CD14-positive monocyte (primary cell): ENCODE data around the gene CFAP74. TPM values are rescaled to one million over a fixed set of nuclear protein-coding genes. Genes with fewer than 3 reads are reported as not detected.

Experiments
- DNase-seq, 3 donors: peaks; one replicate each; pipeline ENCODE4 v3.0.0-alpha.2; 2011 to 2022
- H2AFZ ChIP-seq: 2 replicates; pipeline ENCODE4 v1.6.0; 2012; ENCODE audit warnings: mild to moderate bottlenecking, low read depth, low read length, inconsistent platforms; ENCODE audit not compliant: insufficient read depth, poor library complexity, severe bottlenecking
- H3K27ac ChIP-seq, 2 donors: 1 replicate in 1 of 2; 2 replicates in 1 of 2; pipeline ENCODE4 v1.5.1; 2012 to 2013; ENCODE audit warnings: low read length in 2 of 2, control low read depth in 1 of 2, inconsistent platforms in 1 of 2, low read depth in 1 of 2, mild to moderate bottlenecking in 1 of 2
- H3K27me3 ChIP-seq, 2 donors: one replicate each; pipeline versions ENCODE4 v1.6.0 to v1.6.1; 2011 to 2013; ENCODE audit warnings: low read length in 2 of 2; ENCODE audit not compliant: control insufficient read depth in 2 of 2, insufficient read depth in 2 of 2
- H3K36me3 ChIP-seq, 2 donors: replicated peaks in 1 of 2; 1 replicate in 1 of 2; 2 replicates in 1 of 2; pipeline versions ENCODE4 v1.5.1 to v1.6.1; 2012 to 2013; ENCODE audit warnings: low read length in 2 of 2, control low read depth in 1 of 2, inconsistent platforms in 1 of 2, mild to moderate bottlenecking in 1 of 2; ENCODE audit not compliant: insufficient read depth in 2 of 2, control insufficient read depth in 1 of 2
- H3K4me1 ChIP-seq, 2 donors: 1 replicate in 1 of 2; 2 replicates in 1 of 2; pipeline versions ENCODE4 v1.5.1 to v1.6.1; 2012 to 2013; ENCODE audit warnings: low read length in 2 of 2, control low read depth in 1 of 2, inconsistent platforms in 1 of 2, mild to moderate bottlenecking in 1 of 2, moderate library complexity in 1 of 2; ENCODE audit not compliant: insufficient read depth in 2 of 2, control insufficient read depth in 1 of 2
- H3K4me2 ChIP-seq: replicated peaks from 2 replicates; pipeline ENCODE3; 2012; ENCODE audit warnings: low read length, moderate library complexity, mild to moderate bottlenecking; ENCODE audit not compliant: poor library complexity, severe bottlenecking; ENCODE audit errors: extremely low read depth
- H3K4me3 ChIP-seq, 3 experiments: fragments of 200-600 bp in 1 of 3; sonication (generic) in 1 of 3; replicated peaks in 1 of 3; 1 replicate in 2 of 3; 2 replicates in 1 of 3; pipeline ENCODE4 v1.5.1; 2011 to 2013; ENCODE audit warnings: low read length in 3 of 3, mild to moderate bottlenecking in 3 of 3, control low read depth in 2 of 3, low read depth in 2 of 3, inconsistent platforms in 1 of 3, moderate library complexity in 1 of 3
- H3K79me2 ChIP-seq: 2 replicates; pipeline ENCODE4 v1.6.0; 2012; ENCODE audit warnings: mild to moderate bottlenecking, control low read depth, inconsistent platforms, low read length, moderate library complexity; ENCODE audit not compliant: insufficient read depth
- H3K9ac ChIP-seq: 2 replicates; pipeline ENCODE4 v1.6.0; 2017; ENCODE audit warnings: low read length, mild to moderate bottlenecking; ENCODE audit not compliant: insufficient read depth, poor library complexity, severe bottlenecking
- H3K9me3 ChIP-seq, 2 donors: replicated peaks in 1 of 2; 1 replicate in 1 of 2; 2 replicates in 1 of 2; pipeline versions ENCODE4 v1.5.1 to v1.6.1; 2012 to 2013; ENCODE audit warnings: low read length in 2 of 2, control low read depth in 1 of 2; ENCODE audit not compliant: control insufficient read depth in 1 of 2, insufficient read depth in 1 of 2
- H4K20me1 ChIP-seq: 2 replicates; pipeline ENCODE4 v1.6.0; 2012; ENCODE audit warnings: mild to moderate bottlenecking, low read length, control low read depth, moderate library complexity; ENCODE audit not compliant: insufficient read depth
- H3K27ac Mint-ChIP-seq, 7 donors: one replicate each; pipeline ENCODE4 v1.8.0; 2020; ENCODE audit warnings: mild to moderate bottlenecking in 7 of 7, mixed read lengths in 7 of 7, moderate library complexity in 6 of 7, inconsistent platforms in 2 of 7
- H3K27me3 Mint-ChIP-seq, 3 donors: one replicate each; pipeline ENCODE4 v1.8.0; 2021 to 2022; ENCODE audit warnings: low read depth in 3 of 3, mild to moderate bottlenecking in 3 of 3, mixed read lengths in 3 of 3, moderate library complexity in 3 of 3, inconsistent platforms in 1 of 3
- H3K36me3 Mint-ChIP-seq, 2 donors: one replicate each; pipeline ENCODE4 v1.8.0; 2020; ENCODE audit warnings: mixed read lengths in 2 of 2, inconsistent platforms in 1 of 2, mild to moderate bottlenecking in 1 of 2
- H3K4me1 Mint-ChIP-seq: one replicate; pipeline ENCODE4 v1.8.0; 2020; ENCODE audit warnings: mild to moderate bottlenecking, mixed read lengths
- H3K4me3 Mint-ChIP-seq, 2 donors: one replicate each; pipeline ENCODE4 v1.8.0; 2020; ENCODE audit warnings: mild to moderate bottlenecking in 2 of 2, mixed read lengths in 2 of 2, moderate library complexity in 1 of 2
- H3K9me3 Mint-ChIP-seq, 7 donors: one replicate each; pipeline ENCODE4 v1.8.0; 2020 to 2022; ENCODE audit warnings: mixed read lengths in 7 of 7, mild to moderate bottlenecking in 6 of 7, moderate library complexity in 6 of 7, inconsistent platforms in 2 of 7
- CTCF ChIP-seq: fragments of 200-600 bp; IDR thresholded peaks from one replicate; pipeline ENCODE4 v1.8.0; 2022; ENCODE audit warnings: antibody characterized with exemption, mild to moderate bottlenecking
- WGBS: methylation state at CpG from one replicate; pipeline ENCODE4 v1.1.5; 2013; ENCODE audit warnings: missing lambda C conversion rate; ENCODE audit not compliant: insufficient coverage; 5-methylcytosine and 5-hydroxymethylcytosine counted together
- intact Hi-C, 2 donors: fragments of 100-400 bp; cut with micrococcal nuclease; formaldehyde crosslinking; loops; one replicate each; pipeline versions ENCODE4 v1.15.0 to v1.15.1; 2023
- polyA plus RNA-seq, 3 donors: library from polyadenylated mRNA; depleted of rRNA in 1 of 3; unstranded in 2 of 3; stranded (reverse) in 1 of 3; fragments of 300-500 nt in 2 of 3; fragments of >200 nt in 1 of 3; fragmentation: Illumina TruSeq in 2 of 3; gene quantifications; 1 replicate in 2 of 3; 2 replicates in 1 of 3; pipeline ENCODE4 v1.2.3, GENCODE V29; 2012 to 2021

Gene CFAP74
- polyA plus RNA-seq, 3 donors: not detected

GRCh38 chr1:1960480-1961196 lies 42.9 kb downstream of the CFAP74 start:
- peaks cover 17 to 36% (median 19%) of the 10 kb centered on the region in 3 donors for H3K27me3 Mint-ChIP-seq
- no peak overlapping the region for H3K27ac Mint-ChIP-seq
- H3K36me3 Mint-ChIP-seq: no peaks in the 10 kb centered on the region

More at GRCh38 chr1:1960480-1961196, 42.9 kb downstream of the CFAP74 start:
- DNase-seq: no peak
- Mint-ChIP-seq H3K4me3 (peak overlapping the region in 1 of 2 donors; percentile 37), H3K9me3 (peaks cover 0 to 3% (median 0%) of the 10 kb centered on the region in 7 donors), H3K4me1 (no peaks in the 10 kb centered on the region)
- Histone ChIP-seq H2AFZ (no peak overlapping the region), H3K4me1 (peaks cover 6 to 8% of the 10 kb centered on the region in 2 donors), H3K9me3 (no peaks in the 10 kb centered on the region), H3K36me3 (no peaks in the 10 kb centered on the region), H3K4me3 (no peak overlapping the region), H3K27ac (no peak overlapping the region), H4K20me1 (no peaks in the 10 kb centered on the region), H3K79me2 (no peaks in the 10 kb centered on the region), H3K4me2 (no peak overlapping the region), H3K27me3 (peaks cover 0 to 6% of the 10 kb centered on the region in 2 donors), H3K9ac (no peak overlapping the region)
- no peak for TF ChIP-seq CTCF
- intact Hi-C loops: loop anchor here (5.0 kb wide), 2 partner anchors 82 to 87 kb away; no protein-coding TSS in a partner anchor
- 68% methylated on average over 13 of the region's 17 CpGs for WGBS
